Hair follicle dermal papilla cell (primary cell): ENCODE measurements around the gene DNAJC7. TPM values are rescaled to one million over a fixed set of nuclear protein-coding genes. Genes with fewer than 3 reads are reported as not detected.

Experiments used
- total RNA-seq: library from RNA; depleted of rRNA; stranded (reverse); fragments of >200 nt; gene quantifications from 2 replicates; pipeline ENCODE4 v1.2.3, GENCODE V29; 2012

The DNAJC7 gene, protein sequence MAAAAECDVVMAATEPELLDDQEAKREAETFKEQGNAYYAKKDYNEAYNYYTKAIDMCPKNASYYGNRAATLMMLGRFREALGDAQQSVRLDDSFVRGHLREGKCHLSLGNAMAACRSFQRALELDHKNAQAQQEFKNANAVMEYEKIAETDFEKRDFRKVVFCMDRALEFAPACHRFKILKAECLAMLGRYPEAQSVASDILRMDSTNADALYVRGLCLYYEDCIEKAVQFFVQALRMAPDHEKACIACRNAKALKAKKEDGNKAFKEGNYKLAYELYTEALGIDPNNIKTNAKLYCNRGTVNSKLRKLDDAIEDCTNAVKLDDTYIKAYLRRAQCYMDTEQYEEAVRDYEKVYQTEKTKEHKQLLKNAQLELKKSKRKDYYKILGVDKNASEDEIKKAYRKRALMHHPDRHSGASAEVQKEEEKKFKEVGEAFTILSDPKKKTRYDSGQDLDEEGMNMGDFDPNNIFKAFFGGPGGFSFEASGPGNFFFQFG
- 63.1 and 64.8 TPM in 2 replicates for total RNA-seq

DNA sequence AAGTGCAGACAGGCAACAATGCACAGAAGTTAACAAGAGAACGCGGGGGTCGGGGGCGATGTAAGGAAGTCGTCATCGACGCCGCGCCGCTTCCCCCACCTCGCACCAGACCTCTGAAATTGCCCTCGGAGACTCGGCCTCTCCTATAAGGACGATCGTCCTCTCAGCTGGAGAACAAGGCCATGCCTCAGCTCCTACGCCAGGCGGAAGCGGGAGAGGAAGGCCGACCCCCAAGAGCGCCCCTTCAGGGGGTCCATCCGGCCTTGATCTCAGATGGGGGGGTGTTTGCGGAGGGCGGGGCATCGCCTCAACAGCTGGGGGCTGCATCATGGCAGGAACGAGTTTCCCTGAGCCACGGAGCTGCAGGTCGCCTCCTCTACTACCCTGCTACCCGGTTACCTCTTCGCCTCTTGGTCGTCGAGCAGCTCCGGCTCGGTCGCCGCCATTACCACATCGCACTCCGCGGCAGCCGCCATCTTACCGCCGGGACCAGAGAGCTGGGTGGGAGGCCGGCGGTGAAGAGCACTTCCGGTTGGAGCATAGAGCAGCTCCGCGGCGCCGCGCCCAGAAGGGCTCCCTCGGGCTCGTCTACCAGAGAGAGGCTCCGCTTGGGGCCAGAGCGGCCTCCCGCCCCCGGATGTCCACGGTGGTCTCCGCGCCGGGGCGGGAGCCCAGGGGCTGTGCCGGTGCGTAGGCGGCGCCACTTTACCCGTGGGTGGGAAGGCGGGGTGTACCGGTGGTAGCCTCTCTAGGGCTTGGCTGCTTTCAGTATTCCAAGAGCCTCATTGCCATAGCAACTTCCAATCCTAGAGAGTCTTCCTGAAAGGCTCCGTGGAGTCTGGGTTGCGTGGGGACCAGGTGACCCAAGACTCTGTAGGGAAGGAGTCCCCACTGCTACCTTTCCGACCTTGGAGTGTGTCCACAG lies at the start of gene DNAJC7:
Gene DNAJC7, minus strand, starts transcription at position 499 of the 925 bp plus-strand sequence. Its CDS starts 23 bp downstream, at position 476.

DNA sequence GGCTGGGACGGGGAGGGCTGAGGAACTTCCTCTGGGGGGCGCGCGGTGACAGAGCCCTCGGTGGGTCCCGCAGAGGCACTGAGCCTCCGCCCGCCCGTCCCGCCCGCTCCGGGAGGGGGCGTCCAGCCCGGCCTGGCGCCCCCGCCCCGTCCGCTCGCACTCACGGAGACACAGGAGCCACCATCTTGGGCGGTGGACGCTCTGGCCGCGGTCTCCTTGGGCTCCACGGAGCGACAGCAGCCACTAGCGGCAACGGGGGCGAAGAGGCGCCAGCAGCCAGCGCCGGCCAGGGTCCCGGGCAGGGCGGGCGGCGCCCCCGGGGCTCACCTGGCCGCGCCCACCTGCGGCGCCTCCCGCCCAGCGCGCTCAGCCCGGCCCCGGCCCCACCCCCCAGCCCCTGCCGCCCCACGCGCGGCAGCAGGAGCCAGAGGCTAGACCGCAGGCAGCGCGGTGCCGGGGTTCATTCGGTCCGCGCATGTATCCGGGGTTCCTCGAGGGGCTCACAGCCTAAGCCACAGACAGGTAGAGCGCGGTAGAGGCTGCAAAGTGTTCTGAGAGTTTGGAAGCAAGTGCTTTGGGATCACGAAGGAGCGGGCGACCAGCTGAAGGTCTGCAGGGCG lies 33.3 kb upstream of the DNAJC7 start, which contains the start of gene C17orf113:
Gene C17orf113, minus strand, starts transcription at position 209 of the 620 bp plus-strand sequence. CDS start 7,225 bp downstream, outside the sequence.

DNA sequence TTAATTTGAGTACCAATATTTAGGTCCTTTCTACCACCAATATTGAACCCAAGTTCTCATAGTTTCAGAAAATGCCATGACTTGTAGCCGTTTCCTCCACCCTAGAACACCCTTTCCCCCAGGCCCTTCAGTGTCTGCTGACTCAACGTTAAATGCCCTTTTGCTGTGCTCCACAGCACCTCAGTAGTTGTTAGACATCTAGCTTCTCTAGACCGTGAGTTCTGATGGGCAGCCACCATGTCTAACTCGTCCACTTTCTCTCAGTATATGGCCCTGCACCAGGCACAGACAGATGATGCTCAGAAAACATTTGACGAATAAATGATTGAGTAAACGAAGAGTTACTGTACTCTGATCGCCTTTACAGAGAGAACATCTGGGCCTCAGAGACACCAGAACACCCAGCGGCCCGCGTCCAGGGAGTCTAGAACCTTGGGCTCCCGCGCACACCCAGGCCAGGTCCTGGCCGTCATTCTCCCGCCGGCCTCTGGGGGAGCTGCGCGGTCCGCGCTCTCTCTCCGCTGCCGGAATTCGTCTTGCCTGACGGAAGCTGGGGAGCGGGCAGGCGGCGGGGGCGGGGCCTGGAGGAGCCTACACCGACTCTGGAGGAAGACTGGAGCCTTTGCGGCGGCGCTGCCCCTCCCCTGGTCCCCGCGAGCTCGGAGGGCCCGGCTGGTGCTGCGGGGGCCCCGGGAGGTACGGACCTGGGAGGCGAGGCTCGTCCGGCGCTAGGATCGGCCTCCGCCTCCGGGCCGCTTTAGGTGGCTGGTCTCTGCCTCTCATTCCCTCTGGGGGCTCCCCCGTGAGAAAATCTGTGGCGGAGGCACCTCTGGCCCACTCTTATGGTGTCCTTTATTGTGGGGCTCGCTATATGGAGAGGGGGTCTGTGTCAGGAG lies 2.5 kb upstream of the DNAJC7 start, which contains the start of gene NKIRAS2:
Gene NKIRAS2, plus strand, starts transcription at position 582 of the 896 bp plus-strand sequence. CDS start 1,488 bp downstream, outside the sequence.

DNA sequence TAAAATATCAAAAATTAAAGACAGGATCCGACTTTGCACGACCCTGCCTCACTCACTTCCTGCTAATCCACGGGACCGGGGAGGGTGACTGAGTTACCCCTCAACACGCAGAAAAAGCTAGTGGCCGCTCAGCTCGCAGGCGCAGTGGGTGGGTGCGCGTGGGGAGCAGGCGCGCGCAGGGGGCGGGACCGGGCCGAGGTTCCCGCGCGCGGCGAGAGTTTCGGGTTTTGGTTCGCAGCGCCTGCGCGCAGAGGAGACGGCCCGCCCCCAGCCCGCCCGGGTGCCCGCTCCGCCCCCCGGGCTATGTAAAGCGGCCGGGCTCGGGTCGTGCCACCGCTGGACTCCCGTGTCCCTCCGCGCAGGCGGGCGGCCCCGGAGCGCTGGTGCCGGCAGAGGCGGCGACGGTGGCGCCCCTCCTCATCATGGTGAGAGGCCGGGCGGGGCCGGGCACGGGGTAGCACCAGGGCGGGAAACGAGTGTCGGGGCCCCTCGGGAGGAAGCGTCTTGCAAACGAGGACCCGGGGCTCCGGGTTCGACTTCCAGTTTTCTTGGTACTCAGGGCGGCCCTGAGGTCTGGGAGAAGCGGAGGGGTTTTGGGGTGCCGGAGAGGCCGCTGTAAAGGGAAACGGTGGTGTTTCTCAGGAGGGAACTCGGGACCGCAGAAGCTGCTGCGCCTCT lies 50.6 kb downstream of the DNAJC7 start, which contains the start of gene CNP:
Gene CNP, plus strand, starts transcription at position 333 of the 678 bp plus-strand sequence. Its CDS starts 90 bp downstream, at position 423.

DNA sequence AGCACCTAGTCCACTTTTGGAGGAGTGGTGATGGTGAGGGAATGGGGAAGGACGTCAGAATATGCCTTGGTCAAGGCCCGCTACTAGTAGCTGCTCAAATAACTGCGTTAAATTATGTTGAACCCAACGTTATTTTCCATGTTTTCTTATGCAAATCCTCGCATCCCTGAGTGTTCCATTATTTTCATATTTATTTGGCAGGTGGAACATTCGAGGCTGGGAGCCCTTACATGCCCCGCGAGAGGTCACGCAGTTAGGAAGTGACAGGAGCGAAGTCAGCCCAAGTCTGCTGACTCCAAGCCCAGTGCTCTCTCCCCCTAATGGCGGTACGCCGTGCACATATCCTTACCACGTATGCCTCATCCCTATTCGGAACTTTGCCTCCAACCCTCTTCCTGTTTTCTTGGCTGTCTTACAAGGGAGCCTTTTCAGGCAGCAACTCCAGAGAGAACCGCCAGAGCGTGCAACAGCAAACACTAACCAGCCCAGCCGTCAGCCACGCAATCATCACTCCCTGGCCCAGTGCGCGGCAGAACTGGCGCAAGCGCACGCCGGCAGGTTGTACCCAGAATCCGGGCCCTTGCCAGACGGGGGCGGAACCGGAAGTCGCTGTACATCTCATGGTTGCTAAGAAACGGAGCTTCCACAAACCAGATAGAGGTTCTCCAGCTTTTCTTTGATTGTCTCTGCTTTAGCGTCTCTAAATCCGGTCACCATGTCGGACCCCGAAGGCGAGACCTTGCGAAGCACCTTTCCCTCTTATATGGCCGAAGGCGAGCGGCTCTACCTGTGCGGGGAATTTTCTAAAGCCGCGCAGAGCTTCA lies 87.0 kb downstream of the DNAJC7 start, which contains the start of gene ODAD4:
Gene ODAD4, plus strand, starts transcription at position 609 of the 824 bp plus-strand sequence. Its CDS starts 107 bp downstream, at position 716.

Other genes starting within 250 kb of the DNAJC7 start
- 8.5 and 10.4 TPM in 2 replicates for gene JUP, start 230.7 kb downstream of the DNAJC7 start, total RNA-seq
- gene P3H4, start 205.5 kb downstream of the DNAJC7 start, total RNA-seq, result 53.8 and 72.7 TPM in 2 replicates
- gene FKBP10, start 204.4 kb downstream of the DNAJC7 start, total RNA-seq, result 336 and 351 TPM in 2 replicates
- 74.8 and 97.8 TPM in 2 replicates for gene NT5C3B, start 181.2 kb downstream of the DNAJC7 start, total RNA-seq
- gene KLHL10, start 179.6 kb downstream of the DNAJC7 start, total RNA-seq, result 0.12 and 1.3 TPM in 2 replicates
- gene KLHL11, start 152.0 kb downstream of the DNAJC7 start, total RNA-seq, result 27.1 and 33.9 TPM in 2 replicates
- gene ACLY, start 98.5 kb downstream of the DNAJC7 start, total RNA-seq, result 341 and 379 TPM in 2 replicates
- gene ODAD4, start 86.8 kb downstream of the DNAJC7 start, total RNA-seq, result 0.97 and 1.3 TPM in 2 replicates
- 93.0 and 95.2 TPM in 2 replicates for gene CNP, start 50.6 kb downstream of the DNAJC7 start, total RNA-seq
- gene NKIRAS2, start 2.7 kb upstream of the DNAJC7 start, total RNA-seq, result 46.8 and 50.3 TPM in 2 replicates
- gene C17orf113, start 33.2 kb upstream of the DNAJC7 start, total RNA-seq, result 0.49 TPM in 2 replicates
- gene ZNF385C, start 81.0 kb upstream of the DNAJC7 start, total RNA-seq, result not detected in 2 replicates
- gene DHX58, start 95.3 kb upstream of the DNAJC7 start, total RNA-seq, result 19.6 and 19.8 TPM in 2 replicates
- 8.5 and 9.2 TPM in 2 replicates for gene KAT2A, start 103.9 kb upstream of the DNAJC7 start, total RNA-seq
- gene HSPB9, start 105.4 kb upstream of the DNAJC7 start, total RNA-seq, result not detected in 2 replicates
- gene RAB5C, start 137.6 kb upstream of the DNAJC7 start, total RNA-seq, result 94.3 and 113 TPM in 2 replicates
- gene KCNH4, start 163.7 kb upstream of the DNAJC7 start, total RNA-seq, result under 0.01 TPM in 1 of 2 replicates, not detected in the other
- not detected in 2 replicates for gene HCRT, start 168.0 kb upstream of the DNAJC7 start, total RNA-seq
- 18.3 and 22.1 TPM in 2 replicates for gene GHDC, start 177.1 kb upstream of the DNAJC7 start, total RNA-seq